GM18951 (cell line): ENCODE data around the gene EPS8.

ENCODE experiments used
- POLR2A ChIP-seq: IDR thresholded peaks from 4 replicates; pipeline ENCODE4 v1.6.1; 2011; ENCODE audit warnings: mild to moderate bottlenecking; ENCODE audit not compliant: insufficient read length, insufficient read depth; ENCODE audit errors: extremely low read depth
- in situ Hi-C: fragments of 300-500 bp; cut with MboI; formaldehyde crosslinking; loops from one replicate; pipeline ENCODE4 v1.12.0; 2022; ENCODE audit warnings: low sequenced_read_pairs, mixed read lengths, inconsistent platforms; ENCODE audit not compliant: unreplicated experiment

Gene EPS8

GRCh38 chr12:15788233-15789219 lies 662 bp downstream of the EPS8 start:
- in situ Hi-C loops = no loop called here
- no peak for TF ChIP-seq POLR2A

GRCh38 chr12:15787778-15788177 lies 1.4 kb downstream of the EPS8 start:
- no peak for TF ChIP-seq POLR2A
- in situ Hi-C loops = no loop called here

- in situ Hi-C loops = no loop called here
- TF ChIP-seq POLR2A = no peak
Measured at GRCh38 chr12:15786772-15787171, 2.4 kb downstream of the EPS8 start.

GRCh38 chr12:15783288-15783687 lies 5.9 kb downstream of the EPS8 start:
- in situ Hi-C loops = no loop called here
- no peak for TF ChIP-seq POLR2A

- TF ChIP-seq POLR2A = no peak
- in situ Hi-C loops = no loop called here
Measured at GRCh38 chr12:15782667-15783066, 6.5 kb downstream of the EPS8 start.

- in situ Hi-C loops = no loop called here
- no peak for TF ChIP-seq POLR2A
Measured at GRCh38 chr12:15779925-15780324, 9.3 kb downstream of the EPS8 start.

GRCh38 chr12:15778126-15778525 lies 11.1 kb downstream of the EPS8 start:
- no peak for TF ChIP-seq POLR2A
- in situ Hi-C loops = no loop called here

- no peak for TF ChIP-seq POLR2A
- in situ Hi-C loops = no loop called here
Measured at GRCh38 chr12:15777355-15778012, 11.7 kb downstream of the EPS8 start.

- in situ Hi-C loops = no loop called here
- TF ChIP-seq POLR2A = no peak
Measured at GRCh38 chr12:15776532-15776931, 12.7 kb downstream of the EPS8 start.

- TF ChIP-seq POLR2A = no peak
- in situ Hi-C loops = no loop called here
Measured at GRCh38 chr12:15774819-15775218, 14.4 kb downstream of the EPS8 start.

GRCh38 chr12:15772405-15773018 lies 16.7 kb downstream of the EPS8 start:
- in situ Hi-C loops = no loop called here
- no peak for TF ChIP-seq POLR2A

- no peak for TF ChIP-seq POLR2A
- in situ Hi-C loops = no loop called here
Measured at GRCh38 chr12:15770581-15770980, 18.6 kb downstream of the EPS8 start.

GRCh38 chr12:15770021-15770420 lies 19.2 kb downstream of the EPS8 start:
- in situ Hi-C loops = no loop called here
- TF ChIP-seq POLR2A = no peak

- in situ Hi-C loops = no loop called here
Measured at GRCh38 chr12:15769586-15769985, 19.6 kb downstream of the EPS8 start.

GRCh38 chr12:15767301-15767700 lies 21.9 kb downstream of the EPS8 start:
- in situ Hi-C loops = no loop called here
- no peak for TF ChIP-seq POLR2A

More at GRCh38 chr12:15769586-15769985, 19.6 kb downstream of the EPS8 start:
- no peak for TF ChIP-seq POLR2A
